ENCODE data around the gene ZNF846. TPM values are rescaled to one million over a fixed set of nuclear protein-coding genes. Genes with fewer than 3 reads are reported as not detected.
"Not testable (repeated sequence)": the region's sequence is repeated elsewhere in the genome, so short reads cannot be mapped to it uniquely, and the experiment has no call there.

Gene ZNF846
- total RNA-seq, 1 experiment from 2014 or later = 11.2 TPM

- peak; percentile 38; the same call in 1 of the 2 replicates for TF ChIP-seq USF2 (CRISPR knock-in tag; IDR thresholded peaks at IDR 0.05)
- TF ChIP-seq RELA (CRISPR knock-in tag; IDR thresholded peaks at IDR 0.05; ENCODE audit: borderline replicate concordance) = peak; percentile 76; the same call in 1 of the 2 replicates
- peak; percentile 64; the same call in 1 of the 2 replicates for TF ChIP-seq FOXK1 (CRISPR knock-in tag; IDR thresholded peaks at IDR 0.05)
- TF ChIP-seq ELF4 (CRISPR knock-in tag; IDR thresholded peaks at IDR 0.05; ENCODE audit: low read depth) = 0 out of 2 replicates have a peak, but pooled peaks have one; percentile 11
- TF ChIP-seq ETV6 (CRISPR knock-in tag; IDR thresholded peaks at IDR 0.05) = peak; percentile 79; the same call in 1 of the 2 replicates
- 0 out of 2 replicates have a peak, but pooled peaks have one; percentile 6 for TF ChIP-seq TEAD1 (CRISPR knock-in tag; IDR thresholded peaks at IDR 0.05)
- 0 out of 2 replicates have a peak, but pooled peaks have one; percentile 18 for TF ChIP-seq NR3C1 (CRISPR knock-in tag; conservative IDR thresholded peaks at IDR 0.05; ENCODE audit: low read depth)
- TF ChIP-seq NR1H2 (CRISPR knock-in tag; IDR thresholded peaks at IDR 0.05) = no peak
- TF ChIP-seq, protein P1, sequence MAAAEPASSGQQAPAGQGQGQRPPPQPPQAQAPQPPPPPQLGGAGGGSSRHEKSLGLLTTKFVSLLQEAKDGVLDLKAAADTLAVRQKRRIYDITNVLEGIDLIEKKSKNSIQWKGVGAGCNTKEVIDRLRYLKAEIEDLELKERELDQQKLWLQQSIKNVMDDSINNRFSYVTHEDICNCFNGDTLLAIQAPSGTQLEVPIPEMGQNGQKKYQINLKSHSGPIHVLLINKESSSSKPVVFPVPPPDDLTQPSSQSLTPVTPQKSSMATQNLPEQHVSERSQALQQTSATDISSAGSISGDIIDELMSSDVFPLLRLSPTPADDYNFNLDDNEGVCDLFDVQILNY (CRISPR knock-in tag; IDR thresholded peaks at IDR 0.05) = 0 out of 2 replicates have a peak, but pooled peaks have one; percentile 51
- TF ChIP-seq TP53 (CRISPR knock-in tag; IDR thresholded peaks at IDR 0.05) = peak; percentile 46; the same call in 1 of the 2 replicates
- TF ChIP-seq SMAD3 (CRISPR knock-in tag; IDR thresholded peaks at IDR 0.05; ENCODE audit: borderline replicate concordance) = 0 out of 2 replicates have a peak, but pooled peaks have one; percentile 21
Measured at GRCh38 chr19:9792206-9793070, 23.9 kb upstream of the ZNF846 start (continued).

DNA sequence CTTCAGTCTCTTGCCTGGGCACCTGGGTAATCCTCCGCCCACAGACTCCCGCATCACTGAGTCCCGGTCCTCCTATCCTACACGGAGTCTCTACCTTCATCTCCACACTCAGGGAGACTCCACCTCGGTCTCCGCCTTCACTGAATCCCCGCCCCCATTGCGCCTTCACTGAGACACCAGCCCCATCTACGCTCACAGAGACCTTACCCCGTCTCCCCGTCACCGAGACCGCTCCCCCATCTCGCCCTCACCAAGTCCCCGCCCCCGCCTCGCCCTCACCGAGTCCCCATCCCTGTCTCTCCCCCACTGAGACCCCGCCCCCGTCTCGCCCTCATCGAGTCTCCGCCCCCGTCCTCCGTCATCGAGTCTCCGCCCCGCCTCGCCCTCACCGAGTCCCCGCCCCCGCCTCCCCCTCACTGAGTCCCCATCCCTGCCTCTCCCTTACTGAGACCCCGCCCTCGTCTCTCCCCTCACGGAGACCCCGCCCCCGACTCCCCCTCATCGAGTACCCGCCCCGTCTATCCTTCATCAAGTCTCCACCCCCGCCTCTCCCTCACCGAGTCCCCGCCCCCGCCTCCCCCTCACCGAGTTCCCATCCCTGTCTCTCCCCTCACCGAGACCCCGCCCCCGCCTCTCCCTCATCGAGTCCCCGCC, 23.1 kb upstream of the ZNF846 start:
- peak overlapping the region; percentile 95 for H3K27ac Mint-ChIP-seq
- POLR2A ChIA-PET = no interaction called here
- TF ChIP-seq ZNF416 (CRISPR knock-in tag; IDR thresholded peaks at IDR 0.05) (no peak), SP1 (CRISPR knock-in tag; conservative IDR thresholded peaks at IDR 0.05) (peak; percentile 74)
- TF ChIP-seq, protein P2, sequence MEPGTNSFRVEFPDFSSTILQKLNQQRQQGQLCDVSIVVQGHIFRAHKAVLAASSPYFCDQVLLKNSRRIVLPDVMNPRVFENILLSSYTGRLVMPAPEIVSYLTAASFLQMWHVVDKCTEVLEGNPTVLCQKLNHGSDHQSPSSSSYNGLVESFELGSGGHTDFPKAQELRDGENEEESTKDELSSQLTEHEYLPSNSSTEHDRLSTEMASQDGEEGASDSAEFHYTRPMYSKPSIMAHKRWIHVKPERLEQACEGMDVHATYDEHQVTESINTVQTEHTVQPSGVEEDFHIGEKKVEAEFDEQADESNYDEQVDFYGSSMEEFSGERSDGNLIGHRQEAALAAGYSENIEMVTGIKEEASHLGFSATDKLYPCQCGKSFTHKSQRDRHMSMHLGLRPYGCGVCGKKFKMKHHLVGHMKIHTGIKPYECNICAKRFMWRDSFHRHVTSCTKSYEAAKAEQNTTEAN (CRISPR knock-in tag; IDR thresholded peaks at IDR 0.05) = no peak
- H3K9me3 Mint-ChIP-seq = no peaks in the 10 kb centered on the region
- H3K27me3 Mint-ChIP-seq (ENCODE audit: low read depth) = no peaks in the 10 kb centered on the region
- peak overlapping the region; percentile 91 for H3K4me3 Mint-ChIP-seq
- CTCF ChIA-PET = interaction anchor here (0.6 kb wide), 1 partner anchor 116 kb away, joined by 3 read pairs; no protein-coding TSS in a partner anchor
- peak; percentile 98 for DNase-seq (ENCODE audit: low spot score)
- H3K4me1 Mint-ChIP-seq = peaks cover 41% of the 10 kb centered on the region
- ATAC-seq = peak; percentile 66
- peaks cover 2% of the 10 kb centered on the region; the same call in 1 of the 2 replicates for H3K36me3 Mint-ChIP-seq

GRCh38 chr19:9791073-9791367, 22.5 kb upstream of the ZNF846 start:
- Mint-ChIP-seq H3K4me1 (peaks cover 41% of the 10 kb centered on the region), H3K4me3 (peak overlapping the region; percentile 68)
- not testable (repeated sequence) for ATAC-seq; H3K27me3 Mint-ChIP-seq (ENCODE audit: low read depth); H3K9me3 Mint-ChIP-seq; DNase-seq (ENCODE audit: low spot score); H3K36me3 Mint-ChIP-seq; H3K27ac Mint-ChIP-seq
- CTCF ChIA-PET = interaction anchor here (0.6 to 0.7 kb wide), 3 partner anchors 53 to 168 kb away, joined by 3 to 8 read pairs (median 6); no protein-coding TSS in a partner anchor
- POLR2A ChIA-PET = interaction anchor here (0.6 kb wide), 1 partner anchor 165 kb away, joined by 4 read pairs; no protein-coding TSS in a partner anchor

DNA sequence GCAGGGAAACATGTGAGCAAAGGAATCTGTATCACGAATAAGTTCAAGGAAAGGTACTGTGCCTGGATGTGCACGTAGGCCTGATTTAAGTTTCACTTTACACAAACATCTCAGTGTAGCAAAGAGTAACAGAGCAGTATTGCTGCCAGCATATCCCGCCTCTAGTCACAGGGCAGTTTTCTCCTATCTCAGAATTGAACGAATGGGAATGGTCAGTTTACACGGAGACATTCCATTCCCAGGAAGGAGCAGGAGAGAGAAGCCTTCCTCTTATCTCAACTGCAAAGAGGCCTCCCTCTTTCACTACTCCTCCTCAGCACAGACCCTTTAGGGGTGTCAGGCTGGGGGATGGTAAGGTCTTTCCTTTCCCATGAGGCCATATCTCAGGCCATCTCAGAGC, 21.0 kb upstream of the ZNF846 start:
- Mint-ChIP-seq H3K4me1 (peaks cover 46% of the 10 kb centered on the region), H3K27ac (peak overlapping the region; percentile 93)
- CTCF ChIA-PET; H3K9me3 Mint-ChIP-seq; H3K4me3 Mint-ChIP-seq; H3K36me3 Mint-ChIP-seq; POLR2A ChIA-PET; H3K27me3 Mint-ChIP-seq (ENCODE audit: low read depth); DNase-seq (ENCODE audit: low spot score); ATAC-seq: not testable (repeated sequence)

All from WTC11 (cell line).